GM19467 (cell line): ENCODE measurements around the gene SEZ6L.

Source experiments
- ATAC-seq: cut with Tn5 transposase; IDR thresholded peaks from one replicate; pipeline ENCODE4 v1.9.1; 2021; ENCODE audit warnings: mild to moderate bottlenecking, moderate library complexity; ENCODE audit not compliant: unreplicated experiment

SEZ6L gene

GRCh38 chr22:26169315-26170111 is at the start of gene SEZ6L:
Gene SEZ6L (plus strand): TSS chr22:26169462. CDS start chr22:26169670, 208 bp downstream.
- ATAC-seq: no peak

GRCh38 chr22:26122920-26123468 is 46.3 kb upstream of the SEZ6L start:
- no peak for ATAC-seq

- ATAC-seq: no peak
Observed at GRCh38 chr22:26124991-26125725, 44.1 kb upstream of the SEZ6L start.

GRCh38 chr22:26127126-26127525 is 42.1 kb upstream of the SEZ6L start:
- ATAC-seq: no peak

- no peak for ATAC-seq
Observed at GRCh38 chr22:26127556-26127955, 41.7 kb upstream of the SEZ6L start.

GRCh38 chr22:26131589-26132154 is 37.6 kb upstream of the SEZ6L start:
- no peak for ATAC-seq

GRCh38 chr22:26134654-26135330 is 34.5 kb upstream of the SEZ6L start:
- ATAC-seq: no peak

GRCh38 chr22:26135806-26136205 is 33.5 kb upstream of the SEZ6L start:
- no peak for ATAC-seq

- no peak for ATAC-seq
Observed at GRCh38 chr22:26139310-26139709, 30.0 kb upstream of the SEZ6L start.

- ATAC-seq: no peak
Observed at GRCh38 chr22:26141831-26142230, 27.4 kb upstream of the SEZ6L start.

GRCh38 chr22:26143806-26144325 is 25.4 kb upstream of the SEZ6L start:
- no peak for ATAC-seq

- no peak for ATAC-seq
Observed at GRCh38 chr22:26159886-26160285, 9.4 kb upstream of the SEZ6L start.

GRCh38 chr22:26161746-26162145 is 7.5 kb upstream of the SEZ6L start:
- no peak for ATAC-seq

- no peak for ATAC-seq
Observed at GRCh38 chr22:26162926-26163325, 6.3 kb upstream of the SEZ6L start.

- ATAC-seq: no peak
Observed at GRCh38 chr22:26164174-26164573, 5.1 kb upstream of the SEZ6L start.

GRCh38 chr22:26168330-26168851 is 871 bp upstream of the SEZ6L start:
- ATAC-seq: no peak

- no peak for ATAC-seq
Observed at GRCh38 chr22:26168939-26169314, 335 bp upstream of the SEZ6L start.

- ATAC-seq: no peak
Observed at GRCh38 chr22:26170112-26170492, 840 bp downstream of the SEZ6L start.

GRCh38 chr22:26170795-26171580 is 1.7 kb downstream of the SEZ6L start:
- ATAC-seq: no peak
